ENCODE results near the gene BCKDK. TPM values are rescaled to one million over a fixed set of nuclear protein-coding genes. Genes with fewer than 3 reads are reported as not detected.

BCKDK gene
- total RNA-seq, 1 experiment from 2014 or later: 58.3 TPM

GRCh38 chr16:31141489-31142108 lies 33.4 kb downstream of the BCKDK start:
- ATAC-seq: no peak
- Mint-ChIP-seq H3K27me3 (ENCODE audit: low read depth) (peaks cover 34% of the 10 kb centered on the region), H3K27ac (peak overlapping the region; percentile 91), H3K4me1 (peaks cover 35% of the 10 kb centered on the region), H3K36me3 (no peaks in the 10 kb centered on the region), H3K4me3 (peak overlapping the region; percentile 63), H3K9me3 (no peaks in the 10 kb centered on the region)
- POLR2A ChIA-PET: interaction anchor here (0.6 to 2.7 kb wide), 8 partner anchors 11 to 99 kb away, joined by 3 to 37 read pairs (median 8); partner anchors contain the start of genes FUS, KAT8, PYCARD and ZNF646
- CTCF ChIA-PET: interaction anchor here (0.7 to 3.0 kb wide), 56 partner anchors 8 to 732 kb away, joined by 3 to 58 read pairs (median 6); partner anchors contain the start of genes ARMC5, BCKDK, FUS and HSD3B7
- no peak for TF ChIP-seq HMGA2 (CRISPR knock-in tag; IDR thresholded peaks at IDR 0.05)
- TF ChIP-seq CREB1 (CRISPR knock-in tag; IDR thresholded peaks at IDR 0.05): no peak
- TF ChIP-seq USF2 (CRISPR knock-in tag; IDR thresholded peaks at IDR 0.05): 0 out of 2 replicates have a peak, but pooled peaks have one; percentile 22
- peak; percentile 23 for DNase-seq (ENCODE audit: low spot score)

GRCh38 chr16:31142109-31143010 lies 34.2 kb downstream of the BCKDK start:
- ATAC-seq (peak; percentile 91), DNase-seq (ENCODE audit: low spot score) (peak; percentile 100)
- H3K36me3 Mint-ChIP-seq: no peaks in the 10 kb centered on the region
- POLR2A ChIA-PET: interaction anchor here (0.6 to 2.7 kb wide), 9 partner anchors 12 to 100 kb away, joined by 3 to 37 read pairs (median 6); partner anchors contain the start of genes FUS, KAT8, PYCARD and ZNF646
- CTCF ChIA-PET: interaction anchor here (0.5 to 3.0 kb wide), 64 partner anchors 8 to 731 kb away, joined by 3 to 58 read pairs (median 5); partner anchors contain the start of genes ARMC5, BCKDK, DCTPP1 and FUS
- H3K27me3 Mint-ChIP-seq (ENCODE audit: low read depth): peaks cover 41% of the 10 kb centered on the region
- H3K4me1 Mint-ChIP-seq: peaks cover 33% of the 10 kb centered on the region
- no peaks in the 10 kb centered on the region for H3K9me3 Mint-ChIP-seq
- H3K4me3 Mint-ChIP-seq: peak overlapping the region; percentile 63
- H3K27ac Mint-ChIP-seq: peak overlapping the region; percentile 91
- peak; percentile 97 for TF ChIP-seq TP53 (CRISPR knock-in tag; IDR thresholded peaks at IDR 0.05)
- peak; percentile 49; the same call in 1 of the 2 replicates for TF ChIP-seq ATF2 (CRISPR knock-in tag; IDR thresholded peaks at IDR 0.05; ENCODE audit: borderline replicate concordance, low read depth)
- TF ChIP-seq NFATC4 (CRISPR knock-in tag; IDR thresholded peaks at IDR 0.05): no peak
- no peak for TF ChIP-seq HMGA2 (CRISPR knock-in tag; IDR thresholded peaks at IDR 0.05)
- TF ChIP-seq GTF2I (CRISPR knock-in tag; conservative IDR thresholded peaks at IDR 0.05): no peak
- peak; percentile 86; the same call in 1 of the 2 replicates for TF ChIP-seq FOXK1 (CRISPR knock-in tag; IDR thresholded peaks at IDR 0.05)
- no peak for TF ChIP-seq ERG (CRISPR knock-in tag; IDR thresholded peaks at IDR 0.05)
- TF ChIP-seq MXD4 (CRISPR knock-in tag; IDR thresholded peaks at IDR 0.05; ENCODE audit: borderline replicate concordance): no peak
- TF ChIP-seq ZNF425 (CRISPR knock-in tag; conservative IDR thresholded peaks at IDR 0.05): no peak
- TF ChIP-seq EMX1 (CRISPR knock-in tag; IDR thresholded peaks at IDR 0.05): no peak
- no peak for TF ChIP-seq ZNF121 (CRISPR knock-in tag; IDR thresholded peaks at IDR 0.05)
- peak; percentile 40; the same call in 1 of the 2 replicates for TF ChIP-seq GABPB1 (CRISPR knock-in tag; IDR thresholded peaks at IDR 0.05)
- peak; percentile 79 for TF ChIP-seq IRF2 (CRISPR knock-in tag; IDR thresholded peaks at IDR 0.05; ENCODE audit: borderline replicate concordance, low read depth)
- TF ChIP-seq PREB (CRISPR knock-in tag; IDR thresholded peaks at IDR 0.05; ENCODE audit: borderline replicate concordance): peak; percentile 68; the same call in 1 of the 2 replicates
- TF ChIP-seq TEAD4 (CRISPR knock-in tag; IDR thresholded peaks at IDR 0.05): peak; percentile 95
- TF ChIP-seq HMGXB4 (CRISPR knock-in tag; IDR thresholded peaks at IDR 0.05): peak; percentile 65
- no peak for TF ChIP-seq FOXJ3 (CRISPR knock-in tag; IDR thresholded peaks at IDR 0.05; ENCODE audit: borderline replicate concordance)

Measured in WTC11 (cell line).